SJCRH30 (cell line): Measurements from ENCODE around the gene GMDS. TPM values are rescaled to one million over a fixed set of nuclear protein-coding genes. Genes with fewer than 3 reads are reported as not detected.

Experiments used
- DNase-seq, 2 experiments: peaks; one replicate each; pipeline ENCODE4 v3.0.0-alpha.2; 2015 to 2020
- H3K27ac ChIP-seq: fragments of 250-450 bp; sonication (Bioruptor Pico); 2 replicates; pipeline ENCODE4 v1.5.1; 2020; ENCODE audit warnings: mild to moderate bottlenecking, moderate library complexity
- H3K27me3 ChIP-seq: fragments of 250-450 bp; sonication (Bioruptor Pico); 2 replicates; pipeline ENCODE4 v1.5.1; 2020; ENCODE audit warnings: mild to moderate bottlenecking, moderate library complexity
- H3K36me3 ChIP-seq: fragments of 250-450 bp; sonication (Bioruptor Pico); 2 replicates; pipeline ENCODE4 v1.5.1; 2020; ENCODE audit warnings: mild to moderate bottlenecking, moderate library complexity
- H3K4me1 ChIP-seq: fragments of 250-450 bp; sonication (Bioruptor Pico); 2 replicates; pipeline ENCODE4 v1.5.1; 2020; ENCODE audit warnings: mild to moderate bottlenecking, moderate library complexity
- H3K4me3 ChIP-seq: fragments of 250-450 bp; sonication (Bioruptor Pico); 2 replicates; pipeline ENCODE4 v1.5.1; 2020; ENCODE audit warnings: mild to moderate bottlenecking, moderate library complexity
- H3K9me3 ChIP-seq: fragments of 250-450 bp; sonication (Bioruptor Pico); replicated peaks from 2 replicates; pipeline ENCODE4 v1.5.1; 2020; ENCODE audit warnings: mild to moderate bottlenecking, moderate library complexity
- total RNA-seq: library from RNA; depleted of rRNA; stranded (reverse); fragments of >200 nt; shearing (Covaris generic); gene quantifications from 2 replicates; pipeline ENCODE4 v1.2.3, GENCODE V29; 2014

Gene GMDS
- total RNA-seq, 1 experiment from 2014 or later: 7.9 TPM

GRCh38 chr6:1773700-1774099 is 471.7 kb downstream of the GMDS start:
- DNase-seq: no peak
- peaks cover 5% of the 10 kb centered on the region; the same call in 1 of the 2 replicates for H3K4me1 ChIP-seq

GRCh38 chr6:1770968-1771723 is 474.3 kb downstream of the GMDS start:
- Histone ChIP-seq H3K9me3 (no peaks in the 10 kb centered on the region), H3K4me1 (peaks cover 20% of the 10 kb centered on the region), H3K36me3 (no peaks in the 10 kb centered on the region), H3K27ac (no peak overlapping the region), H3K4me3 (no peak overlapping the region), H3K27me3 (no peaks in the 10 kb centered on the region)
- DNase-seq: no peak

More at GRCh38 chr6:1773700-1774099, 471.7 kb downstream of the GMDS start:
- Histone ChIP-seq H3K9me3 (no peaks in the 10 kb centered on the region), H3K36me3 (no peaks in the 10 kb centered on the region), H3K27me3 (no peaks in the 10 kb centered on the region), H3K27ac (no peak overlapping the region), H3K4me3 (no peak overlapping the region)

- peak; percentile 25 to 44 for DNase-seq
- Histone ChIP-seq H3K27me3 (no peaks in the 10 kb centered on the region), H3K9me3 (no peaks in the 10 kb centered on the region), H3K4me3 (no peak overlapping the region), H3K4me1 (peaks cover 20% of the 10 kb centered on the region), H3K27ac (no peak overlapping the region), H3K36me3 (no peaks in the 10 kb centered on the region)
Observed at GRCh38 chr6:1770435-1770843, 475.0 kb downstream of the GMDS start.

- Histone ChIP-seq H3K27ac (0 out of 2 replicates have a peak overlapping the region, but pooled peaks have one; percentile 1), H3K27me3 (no peaks in the 10 kb centered on the region), H3K36me3 (no peaks in the 10 kb centered on the region), H3K4me3 (no peak overlapping the region), H3K4me1 (peaks cover 20% of the 10 kb centered on the region), H3K9me3 (no peaks in the 10 kb centered on the region)
- peak; percentile 61 to 82 for DNase-seq
Observed at GRCh38 chr6:1767481-1768246, 477.7 kb downstream of the GMDS start.

- Histone ChIP-seq H3K4me3 (no peak overlapping the region), H3K36me3 (no peaks in the 10 kb centered on the region), H3K4me1 (peaks cover 20% of the 10 kb centered on the region), H3K27ac (no peak overlapping the region), H3K9me3 (no peaks in the 10 kb centered on the region), H3K27me3 (no peaks in the 10 kb centered on the region)
- DNase-seq: peak; percentile 28 to 56
Observed at GRCh38 chr6:1766654-1767053, 478.8 kb downstream of the GMDS start.

- no peak overlapping the region for H3K27ac ChIP-seq
Observed at GRCh38 chr6:1765160-1765903, 480.1 kb downstream of the GMDS start.

GRCh38 chr6:1764397-1764987 is 480.9 kb downstream of the GMDS start:
- Histone ChIP-seq H3K27ac (no peak overlapping the region), H3K27me3 (no peaks in the 10 kb centered on the region), H3K9me3 (no peaks in the 10 kb centered on the region), H3K4me1 (peaks cover 15% of the 10 kb centered on the region), H3K4me3 (no peak overlapping the region), H3K36me3 (no peaks in the 10 kb centered on the region)
- DNase-seq: no peak

More at GRCh38 chr6:1765160-1765903, 480.1 kb downstream of the GMDS start:
- H3K9me3 ChIP-seq: no peaks in the 10 kb centered on the region
- no peaks in the 10 kb centered on the region for H3K36me3 ChIP-seq
- H3K4me1 ChIP-seq: peaks cover 17% of the 10 kb centered on the region
- no peak for DNase-seq
- no peak overlapping the region for H3K4me3 ChIP-seq
- no peaks in the 10 kb centered on the region for H3K27me3 ChIP-seq

- peaks cover 15% of the 10 kb centered on the region for H3K4me1 ChIP-seq
- H3K36me3 ChIP-seq: no peaks in the 10 kb centered on the region
- no peak for DNase-seq
- H3K9me3 ChIP-seq: no peaks in the 10 kb centered on the region
- H3K27ac ChIP-seq: no peak overlapping the region
- H3K4me3 ChIP-seq: no peak overlapping the region
- H3K27me3 ChIP-seq: no peaks in the 10 kb centered on the region
Observed at GRCh38 chr6:1763404-1763803, 482.0 kb downstream of the GMDS start.

- Histone ChIP-seq H3K27me3 (no peaks in the 10 kb centered on the region), H3K4me1 (peaks cover 6% of the 10 kb centered on the region), H3K9me3 (no peaks in the 10 kb centered on the region), H3K27ac (no peak overlapping the region), H3K36me3 (no peaks in the 10 kb centered on the region), H3K4me3 (no peak overlapping the region)
- DNase-seq: no peak
Observed at GRCh38 chr6:1762203-1762602, 483.2 kb downstream of the GMDS start.

- Histone ChIP-seq H3K9me3 (no peaks in the 10 kb centered on the region), H3K36me3 (no peaks in the 10 kb centered on the region), H3K27me3 (no peaks in the 10 kb centered on the region), H3K4me1 (no peaks in the 10 kb centered on the region), H3K27ac (no peak overlapping the region), H3K4me3 (no peak overlapping the region)
- no peak for DNase-seq
Observed at GRCh38 chr6:1761477-1761877, 483.9 kb downstream of the GMDS start.

GRCh38 chr6:1760876-1761275 is 484.5 kb downstream of the GMDS start:
- H3K4me1 ChIP-seq: no peaks in the 10 kb centered on the region
- no peaks in the 10 kb centered on the region for H3K9me3 ChIP-seq
- no peaks in the 10 kb centered on the region for H3K27me3 ChIP-seq
- no peak for DNase-seq
- H3K36me3 ChIP-seq: no peaks in the 10 kb centered on the region
- no peak overlapping the region for H3K27ac ChIP-seq
- H3K4me3 ChIP-seq: no peak overlapping the region

- Histone ChIP-seq H3K27ac (no peak overlapping the region), H3K4me3 (no peak overlapping the region), H3K4me1 (no peaks in the 10 kb centered on the region), H3K27me3 (no peaks in the 10 kb centered on the region), H3K36me3 (no peaks in the 10 kb centered on the region), H3K9me3 (no peaks in the 10 kb centered on the region)
- DNase-seq: no peak
Observed at GRCh38 chr6:1759870-1760269, 485.5 kb downstream of the GMDS start.

GRCh38 chr6:1758076-1758679 is 487.2 kb downstream of the GMDS start:
- DNase-seq: no peak
- H3K27ac ChIP-seq: no peak overlapping the region
- no peak overlapping the region for H3K4me3 ChIP-seq
- no peaks in the 10 kb centered on the region for H3K27me3 ChIP-seq
- no peaks in the 10 kb centered on the region for H3K9me3 ChIP-seq
- no peaks in the 10 kb centered on the region for H3K36me3 ChIP-seq
- no peaks in the 10 kb centered on the region for H3K4me1 ChIP-seq

- no peak overlapping the region for H3K4me3 ChIP-seq
- H3K4me1 ChIP-seq: no peaks in the 10 kb centered on the region
- H3K36me3 ChIP-seq: no peaks in the 10 kb centered on the region
- no peaks in the 10 kb centered on the region for H3K27me3 ChIP-seq
- H3K27ac ChIP-seq: no peak overlapping the region
- H3K9me3 ChIP-seq: no peaks in the 10 kb centered on the region
- DNase-seq: no peak
Observed at GRCh38 chr6:1757131-1757530, 488.3 kb downstream of the GMDS start.
